IPS-15b (cell line): ENCODE measurements around the gene SHANK3.

ENCODE experiments used
- H3K27me3 ChIP-seq: one replicate; pipeline ENCODE4 v1.6.1; 2013; ENCODE audit warnings: low read length; ENCODE audit not compliant: control insufficient read depth, insufficient read depth
- H3K36me3 ChIP-seq: one replicate; pipeline ENCODE4 v1.6.1; 2013; ENCODE audit warnings: low read length; ENCODE audit not compliant: control insufficient read depth, insufficient read depth
- H3K4me1 ChIP-seq: one replicate; pipeline ENCODE4 v1.6.1; 2013; ENCODE audit warnings: mild to moderate bottlenecking, low read length; ENCODE audit not compliant: control insufficient read depth, insufficient read depth
- H3K4me3 ChIP-seq: one replicate; pipeline ENCODE4 v1.5.1; 2013; ENCODE audit warnings: low read depth, low read length
- H3K9ac ChIP-seq: one replicate; pipeline ENCODE4 v1.6.1; 2013; ENCODE audit warnings: low read depth, mild to moderate bottlenecking, low read length
- H3K9me3 ChIP-seq: one replicate; pipeline ENCODE4 v1.6.1; 2013; ENCODE audit warnings: mild to moderate bottlenecking, low read length; ENCODE audit not compliant: control insufficient read depth, insufficient read depth

Gene SHANK3

DNA sequence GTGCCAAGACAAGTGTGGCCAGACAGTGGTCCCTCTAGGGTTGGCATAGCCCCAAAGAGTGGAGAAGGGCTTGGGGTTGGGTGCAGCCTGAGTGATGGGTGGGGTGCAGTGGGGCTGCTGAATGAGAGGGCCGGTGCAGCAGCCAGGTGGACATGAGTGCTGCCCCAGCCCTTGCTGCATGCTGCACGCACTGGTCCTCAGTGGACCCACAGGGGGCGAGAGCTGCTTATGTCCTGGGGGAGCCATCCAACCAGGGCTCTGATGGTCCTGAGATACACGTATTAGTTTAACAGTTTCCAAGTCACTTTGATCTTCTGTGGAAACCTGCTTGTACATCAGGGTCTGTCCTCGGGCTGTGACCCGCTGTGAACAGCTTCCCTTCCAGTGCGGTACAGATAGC lies 41.5 kb downstream of the SHANK3 start:
- Histone ChIP-seq H3K9ac (no peak overlapping the region), H3K36me3 (no peaks in the 10 kb centered on the region), H3K4me1 (no peaks in the 10 kb centered on the region), H3K27me3 (peaks cover 18% of the 10 kb centered on the region), H3K9me3 (no peaks in the 10 kb centered on the region), H3K4me3 (no peak overlapping the region)

DNA sequence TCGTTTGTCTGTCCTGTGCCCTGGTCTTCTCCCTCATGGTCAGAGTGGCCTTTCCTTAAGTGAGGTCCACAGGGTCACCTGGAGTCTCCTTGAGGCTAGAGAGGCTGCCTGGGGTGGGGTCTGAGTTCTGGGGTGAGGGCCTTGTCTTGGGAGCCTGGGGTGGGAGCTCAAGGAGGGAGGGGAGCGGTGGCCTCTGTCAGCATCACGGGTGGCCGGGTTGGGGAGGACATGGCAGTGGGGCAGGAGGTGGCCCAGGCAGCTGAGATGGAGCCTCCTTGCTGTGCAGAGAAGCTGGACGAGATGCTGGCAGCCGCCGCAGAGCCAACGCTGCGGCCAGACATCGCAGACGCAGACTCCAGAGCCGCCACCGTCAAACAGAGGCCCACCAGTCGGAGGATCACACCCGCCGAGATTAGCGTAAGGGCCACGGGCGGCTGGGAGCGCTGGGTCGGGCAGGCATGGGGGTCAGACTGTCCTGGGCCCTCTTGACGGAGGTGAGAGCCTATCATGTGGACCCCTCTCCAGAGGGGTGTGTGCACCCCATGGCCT lies 42.1 kb downstream of the SHANK3 start:
- peaks cover 24% of the 10 kb centered on the region for H3K27me3 ChIP-seq

DNA sequence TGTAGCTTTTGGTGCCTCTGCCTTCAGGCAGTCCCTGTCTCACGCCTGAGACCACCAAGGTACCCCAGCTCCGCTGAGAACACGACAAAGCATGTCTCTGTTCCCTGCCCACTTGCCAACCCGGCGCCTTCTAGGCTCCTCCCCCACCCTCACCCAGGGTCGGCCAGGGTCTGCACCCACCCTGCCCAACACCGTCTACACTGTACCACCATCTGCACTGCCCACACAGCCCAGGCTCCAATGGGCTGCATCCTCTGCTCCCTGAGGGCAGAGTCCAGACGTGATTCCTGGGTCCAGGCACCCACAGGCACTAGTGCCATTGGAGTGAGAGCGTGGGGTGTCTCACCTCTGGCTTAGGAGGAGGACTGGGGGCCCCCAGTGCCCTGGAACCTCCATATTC lies 42.6 kb downstream of the SHANK3 start:
- Histone ChIP-seq H3K9ac (no peak overlapping the region), H3K4me3 (no peak overlapping the region), H3K27me3 (peaks cover 26% of the 10 kb centered on the region), H3K4me1 (no peaks in the 10 kb centered on the region), H3K9me3 (no peaks in the 10 kb centered on the region), H3K36me3 (no peaks in the 10 kb centered on the region)

More for the DNA sequence above, 42.1 kb downstream of the SHANK3 start:
- Histone ChIP-seq H3K4me1 (no peaks in the 10 kb centered on the region), H3K36me3 (no peaks in the 10 kb centered on the region), H3K9ac (no peak overlapping the region), H3K9me3 (no peaks in the 10 kb centered on the region), H3K4me3 (no peak overlapping the region)

- peaks cover 26% of the 10 kb centered on the region for H3K27me3 ChIP-seq
- no peaks in the 10 kb centered on the region for H3K36me3 ChIP-seq
- H3K4me1 ChIP-seq: no peaks in the 10 kb centered on the region
- no peaks in the 10 kb centered on the region for H3K9me3 ChIP-seq
- H3K4me3 ChIP-seq: no peak overlapping the region
- no peak overlapping the region for H3K9ac ChIP-seq
These were observed 43.2 kb downstream of the SHANK3 start for GRCh38 chr22:50715776-50716175.

DNA sequence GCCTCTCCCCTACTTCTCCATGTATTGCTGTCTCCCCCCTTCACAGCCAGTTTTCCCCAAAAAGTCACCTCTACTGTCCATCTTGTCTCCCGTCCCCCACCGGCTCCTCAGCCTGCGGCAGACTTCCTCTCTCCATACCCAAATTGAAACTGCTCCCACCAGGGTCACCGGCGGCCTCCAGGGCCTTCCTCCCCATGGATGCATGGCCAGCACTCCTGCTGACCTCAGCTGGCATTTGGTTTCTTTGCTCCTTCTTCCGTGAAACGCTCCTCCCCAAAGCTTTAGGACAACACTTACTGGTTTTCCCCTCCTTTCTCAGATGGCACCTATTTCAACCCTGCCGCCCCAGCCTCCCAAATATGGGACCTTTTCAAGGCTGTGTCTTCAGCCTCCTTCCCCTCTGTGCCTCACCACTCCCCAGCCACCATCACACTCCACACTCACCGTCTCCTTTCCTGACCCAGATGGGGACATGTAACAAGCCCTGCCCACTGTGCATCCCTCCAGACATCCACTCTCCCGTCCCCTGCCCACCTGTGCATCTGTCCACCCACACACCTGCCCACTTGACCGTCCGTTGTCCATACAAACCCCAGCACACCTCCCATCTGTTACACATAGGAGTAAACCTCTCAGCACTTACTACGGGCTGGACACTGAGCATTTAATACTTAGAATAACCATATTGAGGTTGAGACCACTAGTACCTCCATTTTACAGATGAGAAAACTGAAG lies 43.8 kb downstream of the SHANK3 start:
- no peaks in the 10 kb centered on the region for H3K4me1 ChIP-seq
- peaks cover 29% of the 10 kb centered on the region for H3K27me3 ChIP-seq
- H3K9me3 ChIP-seq: no peaks in the 10 kb centered on the region
- H3K36me3 ChIP-seq: no peaks in the 10 kb centered on the region
- H3K9ac ChIP-seq: no peak overlapping the region
- H3K4me3 ChIP-seq: no peak overlapping the region

DNA sequence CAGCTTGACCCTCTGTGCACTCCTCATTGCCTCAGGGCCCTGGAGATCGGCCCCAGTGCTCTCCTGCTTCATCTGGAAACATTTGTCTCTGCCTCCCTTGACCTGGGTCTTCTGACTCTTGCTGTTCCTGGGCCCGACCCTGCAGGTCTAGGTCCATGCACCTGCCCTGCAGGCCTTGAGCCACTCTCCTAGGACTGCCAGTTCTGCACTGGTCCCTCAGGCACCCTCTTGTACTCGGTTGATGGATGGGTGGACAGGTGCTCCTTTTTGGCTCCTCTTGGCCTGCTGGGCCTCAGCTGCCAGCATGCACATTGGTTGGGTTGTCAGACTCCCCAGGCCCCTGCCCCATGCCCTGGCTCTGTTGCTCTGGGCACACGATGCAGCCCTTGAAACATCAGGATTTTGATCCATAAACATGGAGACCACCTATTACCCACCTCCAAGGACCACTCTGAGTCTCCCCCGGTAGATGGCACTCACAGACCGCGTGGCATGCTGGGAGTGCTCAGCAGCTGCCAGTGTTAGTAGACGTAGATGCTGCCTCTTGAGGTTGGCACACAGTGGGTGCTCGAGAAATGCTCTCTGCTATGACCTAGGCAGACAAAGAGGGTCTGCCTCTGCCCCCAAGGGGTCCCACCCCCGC lies 45.2 kb downstream of the SHANK3 start:
- Histone ChIP-seq H3K9me3 (no peaks in the 10 kb centered on the region), H3K4me1 (no peaks in the 10 kb centered on the region), H3K9ac (no peak overlapping the region), H3K27me3 (peaks cover 31% of the 10 kb centered on the region), H3K36me3 (no peaks in the 10 kb centered on the region), H3K4me3 (no peak overlapping the region)

- Histone ChIP-seq H3K4me1 (no peaks in the 10 kb centered on the region), H3K4me3 (no peak overlapping the region), H3K9ac (no peak overlapping the region), H3K36me3 (no peaks in the 10 kb centered on the region), H3K27me3 (peaks cover 32% of the 10 kb centered on the region), H3K9me3 (no peaks in the 10 kb centered on the region)
These were observed 45.7 kb downstream of the SHANK3 start for GRCh38 chr22:50718352-50718709.

- Histone ChIP-seq H3K36me3 (no peaks in the 10 kb centered on the region), H3K4me1 (no peaks in the 10 kb centered on the region), H3K27me3 (peaks cover 32% of the 10 kb centered on the region), H3K9ac (no peak overlapping the region), H3K9me3 (no peaks in the 10 kb centered on the region), H3K4me3 (no peak overlapping the region)
These were observed 47.2 kb downstream of the SHANK3 start for GRCh38 chr22:50719814-50720300.

DNA sequence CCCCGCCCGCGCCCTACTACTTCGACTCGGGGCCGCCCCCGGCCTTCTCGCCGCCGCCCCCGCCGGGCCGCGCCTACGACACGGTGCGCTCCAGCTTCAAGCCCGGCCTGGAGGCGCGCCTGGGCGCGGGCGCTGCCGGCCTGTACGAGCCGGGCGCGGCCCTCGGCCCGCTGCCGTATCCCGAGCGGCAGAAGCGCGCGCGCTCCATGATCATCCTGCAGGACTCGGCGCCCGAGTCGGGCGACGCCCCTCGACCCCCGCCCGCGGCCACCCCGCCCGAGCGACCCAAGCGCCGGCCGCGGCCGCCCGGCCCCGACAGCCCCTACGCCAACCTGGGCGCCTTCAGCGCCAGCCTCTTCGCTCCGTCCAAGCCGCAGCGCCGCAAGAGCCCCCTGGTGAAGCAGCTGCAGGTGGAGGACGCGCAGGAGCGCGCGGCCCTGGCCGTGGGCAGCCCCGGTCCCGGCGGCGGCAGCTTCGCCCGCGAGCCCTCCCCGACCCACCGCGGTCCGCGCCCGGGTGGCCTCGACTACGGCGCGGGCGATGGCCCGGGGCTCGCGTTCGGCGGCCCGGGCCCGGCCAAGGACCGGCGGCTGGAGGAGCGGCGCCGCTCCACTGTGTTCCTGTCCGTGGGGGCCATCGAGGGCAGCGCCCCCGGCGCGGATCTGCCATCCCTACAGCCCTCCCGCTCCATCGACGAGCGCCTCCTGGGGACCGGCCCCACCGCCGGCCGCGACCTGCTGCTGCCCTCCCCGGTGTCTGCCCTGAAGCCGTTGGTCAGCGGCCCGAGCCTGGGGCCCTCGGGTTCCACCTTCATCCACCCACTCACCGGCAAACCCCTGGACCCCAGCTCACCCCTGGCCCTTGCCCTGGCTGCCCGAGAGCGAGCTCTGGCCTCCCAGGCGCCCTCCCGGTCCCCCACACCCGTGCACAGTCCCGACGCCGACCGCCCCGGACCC lies 48.0 kb downstream of the SHANK3 start:
- Histone ChIP-seq H3K4me3 (peak overlapping the region; percentile 4), H3K36me3 (no peaks in the 10 kb centered on the region), H3K27me3 (peaks cover 32% of the 10 kb centered on the region), H3K9ac (no peak overlapping the region), H3K4me1 (no peaks in the 10 kb centered on the region), H3K9me3 (no peaks in the 10 kb centered on the region)

- Histone ChIP-seq H3K9ac (no peak overlapping the region), H3K27me3 (peaks cover 32% of the 10 kb centered on the region), H3K36me3 (no peaks in the 10 kb centered on the region), H3K9me3 (no peaks in the 10 kb centered on the region), H3K4me1 (no peaks in the 10 kb centered on the region), H3K4me3 (no peak overlapping the region)
These were observed 48.7 kb downstream of the SHANK3 start for GRCh38 chr22:50721257-50721844.

DNA sequence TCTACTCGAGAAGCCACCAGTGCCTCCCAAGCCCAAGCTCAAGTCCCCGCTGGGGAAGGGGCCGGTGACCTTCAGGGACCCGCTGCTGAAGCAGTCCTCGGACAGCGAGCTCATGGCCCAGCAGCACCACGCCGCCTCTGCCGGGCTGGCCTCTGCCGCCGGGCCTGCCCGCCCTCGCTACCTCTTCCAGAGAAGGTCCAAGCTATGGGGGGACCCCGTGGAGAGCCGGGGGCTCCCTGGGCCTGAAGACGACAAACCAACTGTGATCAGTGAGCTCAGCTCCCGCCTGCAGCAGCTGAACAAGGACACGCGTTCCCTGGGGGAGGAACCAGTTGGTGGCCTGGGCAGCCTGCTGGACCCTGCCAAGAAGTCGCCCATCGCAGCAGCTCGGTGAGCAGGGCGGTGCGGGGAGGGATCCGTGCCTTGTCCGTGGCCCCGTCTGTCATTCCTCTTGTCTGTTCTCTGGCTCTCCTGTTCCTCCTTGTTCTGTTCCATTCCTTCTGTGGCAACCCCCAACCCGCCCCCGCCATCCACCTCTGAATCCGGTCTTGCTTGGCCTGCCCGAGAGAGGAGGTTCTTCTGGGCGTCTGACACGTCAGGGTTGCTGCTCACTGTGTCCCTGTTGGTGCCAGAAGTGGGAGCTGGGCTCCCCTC lies 49.6 kb downstream of the SHANK3 start:
- H3K36me3 ChIP-seq: no peaks in the 10 kb centered on the region
- no peak overlapping the region for H3K9ac ChIP-seq
- no peak overlapping the region for H3K4me3 ChIP-seq
- no peaks in the 10 kb centered on the region for H3K9me3 ChIP-seq
- H3K4me1 ChIP-seq: no peaks in the 10 kb centered on the region
- H3K27me3 ChIP-seq: peaks cover 32% of the 10 kb centered on the region
